Chondrocyte (in vitro differentiated cells): ENCODE results near the gene WDR11. TPM values are rescaled to one million over a fixed set of nuclear protein-coding genes. Genes with fewer than 3 reads are reported as not detected.

Experiments
- DNase-seq: peaks from one replicate; pipeline ENCODE4 v3.0.0; 2021; ENCODE audit warnings: mixed read lengths, low spot score
- H3K27ac Mint-ChIP-seq: one replicate; pipeline ENCODE4 v1.8.0; 2021; ENCODE audit warnings: mild to moderate bottlenecking, moderate library complexity, mixed read lengths; ENCODE audit not compliant: unreplicated experiment
- H3K27me3 Mint-ChIP-seq: 2 replicates; pipeline ENCODE4 v1.8.0; 2021; ENCODE audit warnings: low read depth, mixed read lengths
- H3K36me3 Mint-ChIP-seq: 2 replicates; pipeline ENCODE4 v1.8.0; 2021; ENCODE audit warnings: low read depth, mixed read lengths
- H3K4me1 Mint-ChIP-seq: 2 replicates; pipeline ENCODE4 v1.8.0; 2021; ENCODE audit warnings: low read depth, mild to moderate bottlenecking, mixed read lengths
- H3K4me3 Mint-ChIP-seq: one replicate; pipeline ENCODE4 v1.8.0; 2021; ENCODE audit warnings: mild to moderate bottlenecking, moderate library complexity, mixed read lengths; ENCODE audit not compliant: unreplicated experiment
- H3K9me3 Mint-ChIP-seq: 2 replicates; pipeline ENCODE4 v1.8.0; 2021; ENCODE audit warnings: low read depth, mixed read lengths
- CTCF ChIP-seq: fragments of 200-600 bp; sonication (generic); IDR thresholded peaks from 2 replicates; pipeline ENCODE4 v1.5.0; 2021; ENCODE audit warnings: antibody characterized with exemption, mild to moderate bottlenecking, moderate library complexity
- total RNA-seq: library from RNA; stranded (reverse); gene quantifications from 3 replicates; pipeline ENCODE4 v1.2.1, GENCODE V29; 2021

The WDR11 gene
- total RNA-seq, 1 donor from 2014 or later, result 54.6 TPM

- Mint-ChIP-seq H3K4me3 (no peak overlapping the region), H3K9me3 (no peaks in the 10 kb centered on the region), H3K36me3 (no peaks in the 10 kb centered on the region), H3K27me3 (peaks cover 3% of the 10 kb centered on the region), H3K4me1 (no peaks in the 10 kb centered on the region), H3K27ac (no peak overlapping the region)
- DNase-seq, result no peak
- no peak for TF ChIP-seq CTCF
Observed at GRCh38 chr10:120927352-120927751, 76.2 kb downstream of the WDR11 start.

DNA sequence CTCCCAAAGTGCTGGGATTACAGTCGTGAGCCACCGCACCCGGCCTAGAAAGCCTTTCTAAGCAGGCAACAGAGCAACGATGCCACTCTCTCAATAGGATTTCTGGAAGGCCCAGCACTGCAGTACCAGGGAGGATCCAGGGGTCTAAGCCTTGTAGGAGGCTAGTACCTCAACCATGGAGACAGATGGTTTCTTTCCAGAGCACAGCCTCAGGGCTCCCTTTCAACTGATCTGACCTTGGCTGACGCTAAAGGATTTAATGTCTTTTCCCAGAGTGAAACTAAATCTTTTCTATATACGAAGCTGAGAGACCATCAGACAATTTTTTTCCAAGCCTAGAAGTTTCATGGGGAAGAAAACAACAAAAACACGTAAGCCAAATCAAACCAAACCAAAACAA is 78.0 kb downstream of the WDR11 start:
- no peaks in the 10 kb centered on the region for H3K9me3 Mint-ChIP-seq
- TF ChIP-seq CTCF, result no peak
- no peak for DNase-seq
- no peaks in the 10 kb centered on the region for H3K4me1 Mint-ChIP-seq
- H3K27ac Mint-ChIP-seq, result no peak overlapping the region
- no peak overlapping the region for H3K4me3 Mint-ChIP-seq
- H3K27me3 Mint-ChIP-seq, result peaks cover 3% of the 10 kb centered on the region
- H3K36me3 Mint-ChIP-seq, result no peaks in the 10 kb centered on the region

GRCh38 chr10:120931423-120931822 is 80.3 kb downstream of the WDR11 start:
- no peak for TF ChIP-seq CTCF
- H3K4me1 Mint-ChIP-seq, result no peaks in the 10 kb centered on the region
- H3K36me3 Mint-ChIP-seq, result no peaks in the 10 kb centered on the region
- DNase-seq, result no peak
- H3K9me3 Mint-ChIP-seq, result peaks cover 4% of the 10 kb centered on the region
- no peak overlapping the region for H3K27ac Mint-ChIP-seq
- H3K27me3 Mint-ChIP-seq, result no peaks in the 10 kb centered on the region
- no peak overlapping the region for H3K4me3 Mint-ChIP-seq

DNA sequence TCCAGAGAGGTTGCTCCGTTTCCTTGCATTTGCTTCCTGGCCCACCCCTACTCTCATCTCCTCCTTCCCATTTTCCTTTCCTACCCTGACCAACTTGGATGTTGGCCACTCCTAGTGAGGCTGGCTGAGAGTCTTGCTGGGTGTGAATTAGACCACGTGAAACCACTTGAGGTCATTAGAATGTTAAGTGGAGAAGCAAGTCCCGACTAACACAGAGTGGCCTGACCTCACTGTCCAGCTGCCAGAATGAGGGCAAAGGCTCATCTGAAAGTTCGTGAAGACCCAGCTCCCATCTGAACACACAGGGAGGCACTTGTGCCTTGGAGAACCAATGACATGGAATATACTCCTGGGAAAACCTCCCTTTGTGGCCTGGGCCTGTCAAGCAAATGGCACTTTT is 80.8 kb downstream of the WDR11 start:
- no peak overlapping the region for H3K4me3 Mint-ChIP-seq
- peaks cover 4% of the 10 kb centered on the region for H3K9me3 Mint-ChIP-seq
- no peaks in the 10 kb centered on the region for H3K27me3 Mint-ChIP-seq
- no peak overlapping the region for H3K27ac Mint-ChIP-seq
- no peak for DNase-seq
- H3K4me1 Mint-ChIP-seq, result no peaks in the 10 kb centered on the region
- H3K36me3 Mint-ChIP-seq, result no peaks in the 10 kb centered on the region
- TF ChIP-seq CTCF, result no peak

DNA sequence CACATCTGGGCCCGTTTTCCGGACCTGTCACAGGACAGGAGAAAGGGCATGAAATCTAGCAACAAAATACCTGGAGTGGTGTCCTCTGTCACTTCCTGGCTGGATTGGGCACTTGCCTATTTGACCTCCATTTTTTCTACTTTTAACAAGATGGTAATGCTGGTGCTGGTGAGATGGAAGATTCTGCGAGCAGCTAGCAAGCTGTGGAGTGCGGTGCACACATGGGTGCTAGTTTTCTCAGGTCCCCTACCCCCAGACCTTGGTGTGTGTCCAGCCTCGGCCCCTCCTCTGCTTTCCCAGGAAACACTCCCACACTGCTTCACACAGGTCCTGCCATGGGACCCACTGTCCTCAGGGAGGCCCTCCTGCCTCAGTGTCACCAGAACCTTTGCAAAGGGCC is 87.7 kb downstream of the WDR11 start:
- Mint-ChIP-seq H3K4me1 (peaks cover 8% of the 10 kb centered on the region), H3K27ac (no peak overlapping the region), H3K27me3 (no peaks in the 10 kb centered on the region), H3K4me3 (no peak overlapping the region), H3K36me3 (no peaks in the 10 kb centered on the region), H3K9me3 (peaks cover 4% of the 10 kb centered on the region)
- DNase-seq, result no peak
- TF ChIP-seq CTCF, result no peak
